Activated CD4-positive, alpha-beta memory T cell treated with anti-CD3 and anti-CD28 coated beads for 36 hours (primary cell): ENCODE data around the gene GLYATL1. TPM values are rescaled to one million over a fixed set of nuclear protein-coding genes. Genes with fewer than 3 reads are reported as not detected.

Source experiments
- total RNA-seq, 2 experiments: library from RNA; stranded (reverse); gene quantifications; one replicate each; pipeline ENCODE4 v1.2.3, GENCODE V29; 2021

GLYATL1 gene
- total RNA-seq, 2 experiments from 2014 or later = not detected

Other genes with a start within 250 kb of the GLYATL1 start
- not detected for gene GLYAT, start 207.5 kb upstream of the GLYATL1 start, total RNA-seq
- gene GLYATL2, start 94.8 kb upstream of the GLYATL1 start, total RNA-seq = not detected
- not detected for gene GLYATL1B, start 146.8 kb downstream of the GLYATL1 start, total RNA-seq
- gene FAM111B, start 167.7 kb downstream of the GLYATL1 start, total RNA-seq = 10 to 100 TPM; 28.9 to 31.0 TPM
- 10 to 100 TPM; 87.6 to 87.8 TPM for gene FAM111A, start 203.4 kb downstream of the GLYATL1 start, total RNA-seq
- gene DTX4, start 232.6 kb downstream of the GLYATL1 start, total RNA-seq = under 1 TPM; 0.05 to 0.07 TPM